Stimulated activated CD8-positive, alpha-beta memory T cell treated with anti-CD3 and anti-CD28 coated beads, Interleukin-7, amount 100 ng/mL, for 48 hours (primary cell): Measurements from ENCODE around the gene GRIK4.
A peak's percentile ranks its signal among the peaks of the same experiment; 100 is the strongest.
"Not testable (repeated sequence)": the region's sequence is repeated elsewhere in the genome, so short reads cannot be mapped to it uniquely, and the experiment has no call there.

Experiments used
- DNase-seq, 2 donors: peaks; one replicate each; pipeline ENCODE4 v3.0.0-alpha.2; 2020; ENCODE audit warnings: low read depth in 1 of 2; ENCODE audit errors: extremely low read depth in 1 of 2

Gene GRIK4

DNA sequence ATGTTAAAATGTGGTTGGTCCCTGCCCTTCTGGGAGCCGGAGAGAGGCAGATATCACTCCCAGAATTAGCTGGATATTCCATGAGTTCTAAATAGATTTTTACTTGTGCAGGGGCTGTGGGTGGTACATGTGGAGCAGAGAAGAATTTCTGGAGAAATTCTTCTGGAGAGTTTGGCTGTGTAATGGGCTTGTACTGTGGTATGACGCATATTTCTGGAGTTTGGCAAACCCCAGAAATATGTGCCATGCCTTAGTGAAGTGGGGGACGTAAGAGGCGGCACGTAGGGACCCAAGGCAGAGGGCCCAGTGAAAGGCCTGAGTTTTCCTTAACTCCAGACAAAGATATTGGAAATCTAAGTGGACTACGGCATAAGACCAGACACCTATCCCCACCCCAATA, 461.1 kb downstream of the GRIK4 start:
- no peak for DNase-seq

DNA sequence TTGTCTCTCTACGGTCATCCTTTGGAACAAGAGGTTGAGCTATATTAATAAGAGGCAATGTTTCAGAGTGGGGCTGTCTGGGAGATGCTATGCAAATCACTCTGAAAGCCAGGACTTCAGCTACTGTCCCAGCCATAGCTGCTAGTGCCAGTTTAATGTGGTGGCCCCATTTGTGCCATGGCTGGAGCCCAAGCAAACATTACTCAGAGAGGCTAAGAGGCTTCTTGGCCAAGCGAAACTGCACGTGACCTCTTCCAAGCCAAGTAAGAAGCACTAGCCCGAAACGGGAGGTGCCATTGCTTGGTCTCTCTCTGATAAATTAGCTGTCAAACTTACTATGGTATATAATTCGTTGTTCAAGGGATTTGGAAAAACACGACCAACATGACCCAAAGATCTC, 462.0 kb downstream of the GRIK4 start:
- DNase-seq: no peak

- DNase-seq: no peak
Measured at GRCh38 chr11:120974466-120974865, 462.9 kb downstream of the GRIK4 start.

GRCh38 chr11:120974965-120975364, 463.4 kb downstream of the GRIK4 start:
- no peak for DNase-seq

DNA sequence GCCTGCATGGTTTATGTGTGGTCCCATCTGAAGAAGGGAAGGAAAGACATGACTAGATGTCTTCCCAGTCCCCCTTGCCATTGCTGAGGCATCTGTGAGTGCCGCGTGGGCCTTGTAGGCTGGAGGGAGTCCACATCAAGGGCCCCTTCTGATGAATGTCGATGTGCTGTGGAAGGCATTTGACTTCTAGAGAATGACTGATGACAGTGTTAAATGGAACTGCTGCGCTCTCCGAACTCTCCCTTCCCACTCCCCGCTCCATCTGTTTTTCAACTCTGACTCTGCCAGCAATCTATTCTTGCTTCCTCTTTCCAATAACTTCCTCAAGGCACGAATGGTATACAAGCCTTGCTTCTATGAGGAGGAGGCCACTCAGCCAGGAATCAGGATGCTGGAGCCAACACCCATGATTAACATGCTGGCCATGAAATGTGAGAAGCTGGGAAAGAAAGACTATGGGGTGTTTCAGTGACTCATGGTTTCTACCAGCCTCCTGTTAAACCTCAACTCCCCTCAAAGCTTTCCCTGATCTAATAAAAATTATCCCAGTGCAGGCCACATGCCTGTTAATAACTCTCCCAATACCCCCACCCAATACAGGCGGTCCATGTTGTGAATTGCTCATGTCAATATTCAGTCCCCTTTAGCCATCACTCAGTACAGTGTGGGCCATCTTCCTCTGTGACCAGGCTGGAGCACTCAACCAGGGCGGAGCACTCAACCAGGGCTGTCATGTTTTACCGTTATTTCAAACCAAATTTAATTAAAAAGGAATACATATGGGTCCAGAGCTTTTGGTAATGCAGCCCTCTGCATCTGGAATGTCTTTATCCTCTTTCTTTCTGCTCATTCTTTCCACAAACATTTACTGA, 466.0 kb downstream of the GRIK4 start:
- no peak for DNase-seq

DNA sequence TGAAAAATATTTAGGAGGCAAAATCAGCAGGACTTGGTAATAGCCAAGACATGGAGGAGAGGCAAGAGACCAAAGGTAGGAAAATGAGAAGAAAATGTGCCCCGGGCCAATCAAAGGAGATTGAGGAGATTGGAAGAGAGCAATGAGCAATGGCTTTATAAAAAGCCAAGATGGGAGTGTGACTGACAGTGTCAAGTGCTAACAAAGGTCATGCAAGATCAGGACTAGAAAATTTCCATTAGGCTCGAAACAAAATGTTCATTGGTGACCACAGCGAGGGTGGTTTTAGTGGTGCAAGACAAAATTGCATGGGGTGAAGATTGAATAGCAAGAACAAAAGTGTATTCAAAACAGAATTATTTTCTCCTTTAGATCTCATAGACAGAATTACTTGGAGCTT, 467.2 kb downstream of the GRIK4 start:
- no peak for DNase-seq

- DNase-seq: peak; percentile 2 to 9
Measured at GRCh38 chr11:120985718-120986569, 474.4 kb downstream of the GRIK4 start.

GRCh38 chr11:120988603-120989002, 477.1 kb downstream of the GRIK4 start:
- no peak for DNase-seq

GRCh38 chr11:120991830-120992686, 480.5 kb downstream of the GRIK4 start:
- no peak for DNase-seq

- DNase-seq: no peak
Measured at GRCh38 chr11:120994091-120994859, 482.7 kb downstream of the GRIK4 start.

DNA sequence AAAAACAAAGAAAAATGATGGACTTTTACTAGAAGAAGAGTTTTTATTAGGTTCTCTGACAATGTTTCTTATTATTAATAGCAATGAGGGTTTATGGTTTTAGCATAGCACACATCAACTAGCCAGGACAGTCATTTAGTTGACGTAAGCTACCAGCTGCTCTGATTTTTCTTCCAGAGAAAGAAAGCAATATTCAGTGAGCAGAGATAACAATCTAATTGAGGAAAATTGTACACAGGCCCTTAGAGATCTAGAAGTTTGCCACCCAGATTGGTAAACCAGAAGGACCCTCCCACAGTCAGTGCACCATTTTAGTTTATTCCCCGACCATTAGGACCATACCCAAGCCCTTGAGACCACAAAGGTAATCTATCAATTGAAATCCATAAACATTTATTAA, 483.6 kb downstream of the GRIK4 start:
- no peak for DNase-seq

DNA sequence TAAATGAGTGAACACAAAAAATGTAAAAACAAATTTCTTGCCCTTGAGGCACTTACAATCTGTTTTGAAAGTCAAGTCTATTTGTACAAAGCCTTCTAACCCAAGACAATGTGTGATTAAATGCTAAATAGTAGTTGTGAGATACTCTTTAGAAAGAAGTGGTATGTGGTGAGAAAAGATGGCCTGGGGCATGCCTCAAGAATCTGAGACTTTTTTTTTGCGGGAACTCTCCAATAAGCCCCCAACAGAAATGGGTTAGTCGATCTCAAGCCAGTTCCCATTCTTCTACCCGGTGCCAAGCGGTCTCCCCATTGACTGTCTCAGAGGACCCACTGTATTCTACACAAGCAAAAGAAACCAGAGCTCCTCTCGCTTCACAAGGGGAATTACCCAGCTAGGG, 485.4 kb downstream of the GRIK4 start:
- DNase-seq: no peak

DNA sequence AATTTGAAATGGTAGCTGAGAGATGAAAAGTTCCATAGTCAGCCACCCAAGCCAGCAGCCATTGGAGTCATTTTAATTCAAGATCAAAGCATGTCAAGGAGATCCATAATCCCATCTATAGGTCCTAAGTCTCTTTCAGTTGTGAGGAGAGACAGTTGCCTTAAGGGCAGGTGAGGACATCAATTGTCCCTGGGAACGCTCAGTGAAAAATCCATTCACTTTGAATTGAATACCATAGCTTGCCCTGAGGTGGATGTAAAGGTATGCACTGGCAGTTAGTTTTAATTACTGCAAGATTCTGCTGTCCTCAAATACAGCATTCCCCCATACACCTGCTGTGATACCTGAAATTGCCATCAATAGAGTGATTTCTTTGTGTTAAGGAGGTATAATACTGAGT, 487.0 kb downstream of the GRIK4 start:
- no peak for DNase-seq

DNA sequence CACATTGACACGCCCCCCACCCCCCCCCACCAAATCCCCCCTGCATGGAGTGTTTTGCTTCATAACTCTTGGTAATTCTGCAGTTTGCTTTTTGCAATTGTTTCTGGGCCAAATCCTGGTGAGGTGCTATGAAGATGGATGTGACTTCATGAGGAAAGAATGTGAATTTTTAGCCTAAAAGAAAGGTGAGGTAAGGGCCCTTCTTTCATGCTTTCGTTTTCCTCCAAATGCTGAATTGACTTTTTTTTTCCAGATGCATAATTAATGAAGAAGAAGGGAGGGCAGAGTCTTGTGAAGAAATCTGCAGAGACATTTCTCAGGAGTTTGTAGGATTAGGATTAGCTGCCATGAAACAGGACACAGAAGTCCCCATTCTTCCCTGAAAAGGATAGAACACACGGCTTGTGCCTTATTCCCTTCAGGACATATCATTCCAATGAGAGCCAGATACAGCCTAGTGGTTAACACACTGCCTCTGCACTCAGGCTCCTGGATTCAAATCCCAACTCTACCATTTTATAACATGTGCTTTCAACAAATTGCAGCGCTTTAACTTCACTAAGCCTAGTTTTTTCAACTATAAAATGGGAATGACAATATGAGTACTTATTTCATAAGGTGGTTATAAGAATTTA, 492.8 kb downstream of the GRIK4 start:
- no peak for DNase-seq

DNA sequence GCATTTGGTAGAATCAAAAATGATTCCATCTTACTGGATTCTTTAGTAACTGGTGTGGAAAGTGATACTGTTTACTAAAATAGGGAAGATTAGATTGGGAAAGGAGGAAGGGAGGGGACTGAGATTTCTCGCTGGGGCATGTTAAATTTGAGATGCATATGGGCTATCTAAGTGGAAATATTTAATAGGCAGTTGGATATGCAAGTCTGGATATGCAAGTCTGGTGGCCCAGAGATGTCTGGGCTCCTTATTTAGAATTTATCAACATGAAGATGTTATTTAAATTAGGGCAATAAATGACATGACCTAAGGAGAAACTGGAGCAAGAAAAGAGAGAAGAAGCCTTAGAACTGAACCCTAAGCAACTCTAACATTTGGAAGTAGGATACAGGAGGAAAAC, 495.4 kb downstream of the GRIK4 start:
- no peak for DNase-seq

DNA sequence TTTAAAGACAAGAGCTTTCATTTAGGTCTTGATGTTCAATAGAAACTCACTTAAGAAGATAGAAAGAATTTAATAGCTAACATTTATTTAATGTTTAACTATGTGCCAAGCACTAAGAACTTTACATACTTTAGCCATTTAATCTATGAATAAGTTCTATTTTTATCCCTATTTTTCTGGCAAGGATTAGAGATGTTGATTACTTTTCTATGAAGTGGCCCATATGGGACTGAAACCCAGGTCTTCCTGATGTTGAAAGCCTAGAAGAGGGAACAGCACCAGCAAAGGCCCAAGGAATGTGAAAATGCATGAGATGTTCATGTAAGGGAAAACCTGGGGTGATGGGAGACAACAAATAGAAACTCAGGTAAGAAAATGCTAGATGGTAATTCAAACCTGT, 497.0 kb downstream of the GRIK4 start:
- no peak for DNase-seq

GRCh38 chr11:121012091-121012490, 500.5 kb downstream of the GRIK4 start:
- DNase-seq: no peak

DNA sequence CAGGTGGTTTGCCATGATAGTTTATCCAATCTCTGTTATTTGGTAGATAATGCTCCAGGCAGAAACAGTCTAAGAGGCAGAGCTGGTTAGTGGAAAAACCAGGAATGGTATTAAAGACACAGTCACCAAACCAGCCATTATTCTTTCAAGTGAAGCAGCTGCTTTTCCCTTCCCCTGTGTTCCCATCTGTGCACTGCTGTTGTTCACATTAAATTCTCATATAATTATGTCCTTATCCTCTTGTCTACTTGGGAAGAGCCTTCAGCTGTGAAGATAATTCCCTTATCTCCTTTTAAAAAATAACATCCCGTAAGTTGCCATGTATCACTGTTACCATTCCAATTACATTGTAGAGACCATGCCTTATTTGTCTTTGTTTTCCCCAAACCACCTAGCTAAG, 507.2 kb downstream of the GRIK4 start:
- DNase-seq: no peak

GRCh38 chr11:121021718-121022117, 510.2 kb downstream of the GRIK4 start:
- not testable (repeated sequence) for DNase-seq
